Stimulated activated CD4-positive, alpha-beta T cell treated with anti-CD3 and anti-CD28 coated beads, Interleukin-15, amount 100 ng/mL, for 48 hours (primary cell): Measurements from ENCODE around the gene ARFGAP3.

Experiments
- DNase-seq, 2 donors: peaks; one replicate each; pipeline ENCODE4 v3.0.0-alpha.2; 2020; ENCODE audit warnings: low read depth in 2 of 2

Gene ARFGAP3

GRCh38 chr22:42856865-42857704 is at the start of gene ARFGAP3:
Gene ARFGAP3, minus strand, starts transcription at chr22:42857273. Its CDS starts 91 bp downstream, at chr22:42857182.
- peak; percentile 87 to 94 for DNase-seq

GRCh38 chr22:42905702-42906183 is 48.7 kb upstream of the ARFGAP3 start:
- no peak for DNase-seq

GRCh38 chr22:42905217-42905616 is 48.1 kb upstream of the ARFGAP3 start:
- no peak for DNase-seq

- no peak for DNase-seq
These were observed 47.0 kb upstream of the ARFGAP3 start for GRCh38 chr22:42904050-42904449.

GRCh38 chr22:42902875-42903510 is 45.9 kb upstream of the ARFGAP3 start:
- DNase-seq, result no peak

GRCh38 chr22:42901790-42902508 is 44.9 kb upstream of the ARFGAP3 start:
- no peak for DNase-seq

- DNase-seq, result no peak
These were observed 40.9 kb upstream of the ARFGAP3 start for GRCh38 chr22:42897960-42898359.

GRCh38 chr22:42895541-42895981 is 38.5 kb upstream of the ARFGAP3 start:
- DNase-seq, result no peak

- DNase-seq, result no peak
These were observed 38.0 kb upstream of the ARFGAP3 start for GRCh38 chr22:42895087-42895486.

GRCh38 chr22:42893371-42894150 is 36.5 kb upstream of the ARFGAP3 start:
- no peak for DNase-seq

- DNase-seq, result no peak
These were observed 35.7 kb upstream of the ARFGAP3 start for GRCh38 chr22:42892571-42893316.

- DNase-seq, result no peak
These were observed 35.1 kb upstream of the ARFGAP3 start for GRCh38 chr22:42892156-42892555.

- DNase-seq, result no peak
These were observed 34.6 kb upstream of the ARFGAP3 start for GRCh38 chr22:42891696-42892095.

GRCh38 chr22:42891008-42891407 is 33.9 kb upstream of the ARFGAP3 start:
- no peak for DNase-seq

GRCh38 chr22:42889304-42889703 is 32.2 kb upstream of the ARFGAP3 start:
- DNase-seq, result no peak

- no peak for DNase-seq
These were observed 30.7 kb upstream of the ARFGAP3 start for GRCh38 chr22:42887523-42888507.

- no peak for DNase-seq
These were observed 30.0 kb upstream of the ARFGAP3 start for GRCh38 chr22:42887120-42887519.

- DNase-seq, result no peak
These were observed 28.4 kb upstream of the ARFGAP3 start for GRCh38 chr22:42885446-42885845.

- no peak for DNase-seq
These were observed 27.7 kb upstream of the ARFGAP3 start for GRCh38 chr22:42884616-42885375.
